MM.1S (cell line): Measurements from ENCODE around the gene ACBD5.

Source experiments
- EZH2phosphoT487 ChIP-seq: fragments of 300-600 bp; sonication (generic); IDR thresholded peaks from 2 replicates; pipeline ENCODE4 v1.6.1; 2018; ENCODE audit warnings: antibody characterized with exemption, low read length
- TF ChIP-seq, protein P1 (sequence below): fragments of 300-600 bp; sonication (generic); IDR thresholded peaks from 2 replicates; pipeline ENCODE4 v1.5.1; 2016; ENCODE audit warnings: antibody characterized with exemption, low read length, mixed read lengths

DNA sequence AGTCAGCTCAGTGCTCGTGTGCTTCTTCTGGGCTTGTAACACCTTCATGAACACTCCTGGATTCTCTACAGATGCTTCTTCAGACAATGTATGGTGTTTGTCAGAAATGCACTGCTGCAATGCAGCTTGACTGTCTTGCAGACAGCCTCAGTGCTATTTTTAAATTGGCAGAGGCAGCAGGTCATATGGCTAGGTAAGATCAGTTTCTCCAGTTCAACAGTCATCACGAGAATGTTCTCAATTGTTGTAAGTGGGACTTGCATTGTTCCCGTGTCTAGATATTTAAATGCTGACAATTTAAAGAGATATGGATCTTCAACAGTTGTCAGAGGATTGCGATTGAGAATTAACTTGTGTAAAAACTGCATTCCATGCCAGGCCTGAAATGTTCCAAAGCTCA, 7.6 kb upstream of the ACBD5 start:
- TF ChIP-seq, protein P1, sequence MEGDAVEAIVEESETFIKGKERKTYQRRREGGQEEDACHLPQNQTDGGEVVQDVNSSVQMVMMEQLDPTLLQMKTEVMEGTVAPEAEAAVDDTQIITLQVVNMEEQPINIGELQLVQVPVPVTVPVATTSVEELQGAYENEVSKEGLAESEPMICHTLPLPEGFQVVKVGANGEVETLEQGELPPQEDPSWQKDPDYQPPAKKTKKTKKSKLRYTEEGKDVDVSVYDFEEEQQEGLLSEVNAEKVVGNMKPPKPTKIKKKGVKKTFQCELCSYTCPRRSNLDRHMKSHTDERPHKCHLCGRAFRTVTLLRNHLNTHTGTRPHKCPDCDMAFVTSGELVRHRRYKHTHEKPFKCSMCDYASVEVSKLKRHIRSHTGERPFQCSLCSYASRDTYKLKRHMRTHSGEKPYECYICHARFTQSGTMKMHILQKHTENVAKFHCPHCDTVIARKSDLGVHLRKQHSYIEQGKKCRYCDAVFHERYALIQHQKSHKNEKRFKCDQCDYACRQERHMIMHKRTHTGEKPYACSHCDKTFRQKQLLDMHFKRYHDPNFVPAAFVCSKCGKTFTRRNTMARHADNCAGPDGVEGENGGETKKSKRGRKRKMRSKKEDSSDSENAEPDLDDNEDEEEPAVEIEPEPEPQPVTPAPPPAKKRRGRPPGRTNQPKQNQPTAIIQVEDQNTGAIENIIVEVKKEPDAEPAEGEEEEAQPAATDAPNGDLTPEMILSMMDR = no peak
- TF ChIP-seq EZH2phosphoT487 = no peak
